Middle frontal gyrus (tissue), 1 donor: ENCODE results near the gene PTPRK.

Source experiments
- DNase-seq: peaks from one replicate; pipeline ENCODE4 v3.0.0-alpha.2; 2015; ENCODE audit warnings: low spot score; ENCODE audit errors: extremely low spot score

The PTPRK gene

DNA sequence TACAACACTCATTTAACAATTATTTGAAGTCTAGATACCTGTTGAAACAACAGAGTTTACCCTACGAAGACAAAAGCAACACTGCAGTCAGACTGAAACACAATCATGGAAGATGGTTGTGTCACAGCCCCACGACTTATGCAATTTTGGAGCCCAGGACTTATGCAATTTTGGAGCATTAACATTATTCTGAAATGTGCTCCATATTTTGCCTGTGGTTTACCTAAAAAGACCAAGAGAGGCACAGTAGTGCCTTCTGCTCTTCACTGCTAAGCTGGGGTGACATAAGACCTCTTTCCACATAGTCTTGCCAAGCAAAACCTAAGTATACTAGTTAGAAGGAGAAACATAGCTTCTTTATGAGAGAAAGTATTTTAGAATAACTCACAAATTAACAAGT, 216.5 kb downstream of the PTPRK start:
- DNase-seq, result no peak

DNA sequence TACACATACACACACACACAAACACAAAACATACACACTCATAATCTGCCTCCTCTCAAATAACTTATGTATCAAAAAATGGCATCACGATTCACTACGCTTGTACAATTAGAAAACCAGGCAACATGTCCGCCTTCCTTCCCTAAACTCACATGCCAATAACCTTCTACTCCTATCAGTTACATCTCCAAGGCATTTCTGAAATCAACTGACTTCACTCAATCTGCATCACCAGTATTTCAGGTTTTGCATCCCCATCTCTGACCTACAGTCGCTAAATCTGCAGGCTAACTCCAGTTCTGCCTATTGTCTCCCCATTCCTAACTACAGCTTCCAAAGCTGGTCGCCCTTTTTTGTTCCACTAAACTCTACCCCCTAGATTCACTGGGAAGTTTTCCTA, 217.5 kb downstream of the PTPRK start:
- DNase-seq, result no peak

DNA sequence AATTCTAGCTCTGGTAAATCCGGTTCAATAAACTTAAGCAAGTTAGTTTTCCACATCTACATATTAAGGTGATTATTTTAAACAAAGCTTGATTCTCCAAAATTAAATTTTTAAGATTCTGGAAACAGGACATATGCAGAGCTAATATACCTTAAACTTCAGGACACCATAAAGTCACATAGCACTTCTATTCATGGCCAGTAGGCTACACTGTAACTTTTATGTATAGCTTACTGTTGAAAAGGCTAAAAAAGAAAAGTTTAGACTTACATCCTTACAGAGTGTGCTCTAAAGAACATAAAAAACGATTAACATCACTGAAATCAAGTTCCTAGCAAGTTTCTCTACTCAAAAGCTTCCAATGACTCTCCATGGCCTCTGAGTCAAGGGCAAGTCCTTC, 224.7 kb downstream of the PTPRK start:
- DNase-seq, result no peak

DNA sequence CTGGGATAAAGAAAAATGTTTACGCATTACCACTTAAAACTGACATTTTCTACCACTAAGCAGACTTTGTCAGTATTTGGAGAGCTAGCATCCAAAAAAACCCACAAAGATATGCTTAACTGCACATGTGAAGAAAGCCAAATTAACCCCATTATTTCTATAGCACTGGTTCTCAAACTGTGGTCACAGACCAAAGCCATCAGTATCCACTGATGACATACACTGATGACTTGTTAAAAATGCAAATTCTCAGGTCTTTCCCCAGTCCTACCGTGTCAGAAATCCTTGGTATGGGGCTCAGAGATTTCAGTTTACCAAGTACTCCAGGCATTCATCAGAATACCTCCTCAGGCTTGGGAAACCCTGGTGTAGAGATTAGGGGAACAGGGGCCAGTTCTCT, 230.2 kb downstream of the PTPRK start:
- no peak for DNase-seq

DNA sequence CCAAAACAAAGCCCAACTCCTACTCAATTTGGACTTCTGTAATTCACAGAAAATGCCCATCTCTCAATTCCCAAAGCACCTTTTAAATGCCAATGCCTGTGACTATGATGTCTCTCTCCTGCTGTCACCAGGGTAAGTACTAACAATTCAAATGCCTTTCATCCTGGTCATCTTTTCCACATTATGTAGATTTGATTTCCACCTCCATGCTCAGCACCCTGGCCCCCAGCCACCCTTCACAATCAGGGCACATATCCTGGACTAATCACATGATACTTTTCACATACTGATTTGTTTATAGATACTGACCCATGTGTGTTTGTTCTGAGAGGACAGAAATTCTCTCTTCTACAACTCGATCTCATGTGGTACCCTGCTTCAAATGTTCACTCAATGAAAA, 236.3 kb downstream of the PTPRK start:
- DNase-seq, result no peak

DNA sequence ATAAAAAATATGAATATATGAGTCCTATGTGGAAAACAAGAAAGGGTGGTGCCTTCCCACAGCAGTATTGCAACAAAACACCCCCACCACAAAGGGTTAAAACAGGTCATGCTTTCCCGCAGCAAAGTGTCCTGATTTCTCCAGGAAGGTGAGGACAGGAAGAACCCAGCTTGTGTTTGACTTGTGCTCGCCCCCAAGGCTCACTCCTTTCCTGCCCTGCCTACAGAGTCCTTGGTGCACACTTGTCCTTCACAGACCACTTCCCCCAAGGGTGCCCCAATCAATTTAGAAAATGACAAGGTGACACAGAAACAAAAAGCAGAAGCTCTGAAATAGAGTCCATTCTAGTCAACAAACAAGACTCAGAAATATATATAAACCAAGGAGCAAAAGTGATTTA, 237.4 kb downstream of the PTPRK start:
- DNase-seq, result no peak

DNA sequence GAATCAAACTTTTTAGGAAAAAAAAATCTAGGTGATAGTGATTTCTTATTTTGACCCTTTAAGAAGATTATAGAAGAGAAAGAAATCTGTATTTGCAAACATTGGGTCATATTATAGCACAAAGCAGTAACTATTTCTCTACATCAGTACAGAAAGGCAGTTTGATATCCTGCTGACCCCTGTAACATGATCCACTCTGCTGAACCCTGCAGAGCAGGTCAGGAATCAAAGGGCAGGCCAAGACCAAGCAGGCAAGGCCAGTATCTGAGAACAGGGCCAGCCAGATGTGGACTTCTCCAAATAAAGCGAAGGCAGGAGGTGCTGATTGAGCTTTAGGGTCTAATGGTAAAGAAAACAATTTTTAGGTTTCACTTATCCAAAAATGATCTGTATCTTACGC, 239.4 kb downstream of the PTPRK start:
- no peak for DNase-seq

DNA sequence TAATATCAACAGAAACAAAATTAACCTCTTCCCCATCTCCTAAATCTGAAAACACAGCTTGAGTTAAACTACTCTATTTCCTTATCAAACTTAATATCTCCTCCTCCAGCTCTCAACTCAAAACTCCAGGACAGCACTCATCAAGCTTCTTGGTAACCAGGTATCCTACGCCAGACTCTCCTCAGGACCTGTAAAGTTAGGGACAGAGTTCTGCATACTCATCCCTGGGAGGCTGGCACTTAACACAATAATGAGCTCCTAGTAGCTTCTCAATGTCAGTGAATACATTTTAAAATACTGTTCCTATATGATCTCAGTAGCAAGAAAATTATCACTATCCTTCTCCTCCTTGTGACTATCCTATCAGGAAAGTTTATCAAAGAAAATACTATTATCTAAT, 240.3 kb downstream of the PTPRK start:
- no peak for DNase-seq

DNA sequence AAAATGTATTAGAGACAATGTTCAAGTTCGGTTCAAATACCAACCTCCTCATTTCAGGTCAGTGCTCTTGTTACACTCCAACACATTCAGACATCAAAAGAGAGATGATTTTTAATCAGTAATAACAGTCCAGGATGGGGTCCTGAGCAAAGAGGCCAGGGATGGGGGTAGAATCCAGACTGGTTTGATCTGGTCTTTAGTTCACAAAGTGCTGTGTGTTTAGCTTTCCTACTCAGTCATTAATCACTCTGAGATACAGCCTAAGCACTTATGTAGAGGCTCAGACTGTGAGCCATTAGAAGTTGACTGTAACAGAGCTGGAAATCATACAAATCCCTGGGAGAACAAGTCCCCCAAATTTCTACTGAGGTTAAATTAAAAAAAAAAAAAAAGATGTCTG, 241.6 kb downstream of the PTPRK start:
- DNase-seq, result no peak

DNA sequence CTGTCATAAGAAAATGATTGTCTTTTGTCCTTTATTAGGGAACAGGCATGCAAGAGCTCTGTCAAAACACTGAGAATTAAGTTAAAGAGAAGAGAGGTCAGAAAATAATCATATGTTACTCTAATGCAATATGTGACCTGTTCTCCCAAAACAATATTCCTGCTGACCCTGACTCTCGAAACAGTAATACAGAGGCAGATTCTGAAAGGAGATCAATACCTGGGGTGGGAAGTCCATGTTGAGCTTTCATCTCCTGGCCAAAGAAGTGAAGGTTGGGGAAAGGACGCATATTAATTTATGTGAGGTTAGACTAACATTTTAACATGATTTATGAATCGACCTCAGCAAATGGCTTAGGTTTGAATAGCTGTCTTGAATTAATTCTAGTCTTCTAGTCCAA, 243.0 kb downstream of the PTPRK start:
- no peak for DNase-seq

DNA sequence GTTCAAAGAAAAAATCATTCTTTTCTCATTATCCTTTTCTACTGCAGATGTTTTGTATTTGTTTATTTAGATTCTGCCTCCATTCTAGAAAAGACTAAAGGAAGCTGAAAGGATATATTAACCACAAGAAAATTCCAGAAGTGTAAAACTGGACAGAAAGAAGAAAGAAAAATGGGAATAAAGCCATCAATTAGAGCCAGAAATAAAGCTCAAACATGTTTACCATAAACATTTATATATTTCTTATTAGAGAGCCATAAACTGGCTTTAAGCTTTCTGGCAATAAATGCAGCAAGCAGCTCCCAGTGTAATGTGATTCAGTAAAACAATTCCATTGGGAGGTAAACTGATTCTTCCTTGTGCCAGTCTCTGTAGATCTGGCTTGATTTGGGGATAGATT, 244.1 kb downstream of the PTPRK start:
- DNase-seq, result no peak

DNA sequence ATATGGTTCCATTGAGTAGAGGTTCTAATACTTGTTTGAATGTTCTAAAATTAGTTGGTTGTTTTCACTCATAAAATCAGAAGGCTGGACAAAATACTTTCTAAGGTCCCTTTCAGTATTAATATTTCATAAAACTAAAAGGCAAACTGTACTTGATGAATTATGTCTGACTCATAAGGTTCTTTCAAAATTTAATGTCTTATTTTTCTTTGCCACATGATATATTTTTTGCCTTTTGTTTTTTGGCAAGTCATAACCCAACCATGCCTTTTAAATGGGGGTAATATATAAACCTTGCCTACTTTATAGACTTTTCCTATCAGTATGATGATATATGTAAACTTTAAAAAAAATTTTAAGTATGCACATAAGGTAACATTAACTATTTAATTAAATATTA, 244.7 kb downstream of the PTPRK start:
- no peak for DNase-seq

DNA sequence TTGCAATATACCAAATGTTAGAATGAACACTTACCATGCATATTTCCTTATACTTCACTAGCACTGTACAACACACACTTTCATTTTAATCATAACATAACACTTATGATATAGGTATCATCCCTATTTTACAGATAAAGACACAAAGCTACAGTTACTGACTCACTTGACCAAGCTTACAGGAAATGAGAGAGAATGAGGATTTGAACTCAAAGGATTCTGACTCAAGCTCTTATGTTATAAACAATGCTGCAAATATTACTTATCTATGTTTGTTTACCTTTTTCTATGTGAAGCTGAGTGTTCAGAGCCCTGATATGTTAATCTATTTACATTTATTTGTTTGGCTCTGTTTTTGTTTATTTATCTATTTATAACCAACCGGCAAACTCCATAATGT, 245.4 kb downstream of the PTPRK start:
- DNase-seq, result no peak

DNA sequence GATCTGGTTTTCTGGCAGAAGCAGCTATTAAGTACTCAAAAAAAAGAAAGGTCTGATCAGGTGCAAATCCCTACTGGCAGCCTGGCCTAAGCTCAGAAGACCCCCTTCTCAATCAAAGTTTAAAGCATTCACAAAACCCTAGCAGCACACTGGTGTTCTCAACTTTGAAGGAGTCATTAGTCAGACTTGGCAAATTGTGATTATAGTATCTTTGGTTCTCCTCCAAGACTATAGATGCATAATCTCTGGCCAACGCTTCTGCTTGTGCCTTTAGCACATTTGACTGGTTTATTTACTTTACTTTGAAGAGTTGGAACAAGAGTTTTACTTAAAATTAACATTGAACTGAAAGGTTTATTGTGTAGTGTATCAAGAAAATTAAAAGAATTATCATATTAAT, 248.9 kb downstream of the PTPRK start:
- no peak for DNase-seq

DNA sequence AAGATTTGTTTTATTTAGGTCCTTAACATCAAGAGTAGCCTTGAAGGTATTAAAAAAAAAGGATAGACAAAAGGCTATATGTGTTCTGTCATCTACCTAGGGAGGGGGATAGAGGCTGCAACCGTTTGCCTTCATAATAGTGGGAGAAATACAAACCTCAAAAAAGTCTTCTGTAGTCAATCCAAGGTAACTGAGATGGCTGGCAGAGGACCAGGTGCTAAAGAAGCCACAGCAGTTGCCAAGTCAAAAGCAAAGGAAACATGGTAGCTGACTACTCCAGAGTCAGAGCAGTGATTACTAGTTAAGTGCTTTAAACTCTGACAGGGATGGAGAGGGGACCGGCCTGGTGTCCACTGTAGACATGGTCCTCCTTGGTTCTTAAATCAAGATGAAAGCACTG, 249.4 kb downstream of the PTPRK start:
- no peak for DNase-seq

DNA sequence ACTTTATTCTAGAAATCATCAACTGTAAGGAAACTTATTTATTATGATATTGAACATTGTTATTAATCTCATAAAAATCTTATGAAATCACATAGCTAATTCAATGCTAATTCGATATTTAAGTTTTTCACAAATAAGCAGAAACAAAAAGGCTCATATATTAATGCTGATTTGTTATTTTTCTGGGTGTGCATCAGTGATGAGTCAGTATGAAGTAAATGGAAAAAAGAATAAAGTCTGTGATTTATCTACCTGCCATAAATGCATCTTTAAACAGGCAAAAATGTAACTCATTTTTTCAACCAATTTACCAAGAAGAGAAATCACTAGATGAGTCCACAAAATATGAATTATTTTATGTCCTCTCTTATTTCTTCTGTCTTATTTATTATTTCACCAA, 253.5 kb downstream of the PTPRK start:
- no peak for DNase-seq

DNA sequence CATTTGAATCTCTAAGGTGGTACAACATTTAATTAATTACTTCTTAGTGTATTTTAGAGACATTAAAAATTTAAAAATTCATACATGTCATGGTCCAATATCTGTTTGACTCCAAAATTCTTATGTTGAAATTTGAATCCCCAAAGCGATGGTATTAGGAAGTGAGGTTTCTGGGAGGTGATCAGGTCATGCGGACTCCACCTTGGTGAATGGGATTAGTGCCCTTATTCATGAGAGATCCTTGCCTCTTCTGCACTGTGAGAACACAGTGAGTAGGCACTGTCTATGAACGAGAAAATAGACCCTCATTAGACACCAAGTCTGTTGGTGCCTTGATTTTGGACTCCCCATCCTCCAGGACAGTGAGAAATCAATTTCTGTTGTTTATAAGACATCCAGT, 254.7 kb downstream of the PTPRK start:
- no peak for DNase-seq

DNA sequence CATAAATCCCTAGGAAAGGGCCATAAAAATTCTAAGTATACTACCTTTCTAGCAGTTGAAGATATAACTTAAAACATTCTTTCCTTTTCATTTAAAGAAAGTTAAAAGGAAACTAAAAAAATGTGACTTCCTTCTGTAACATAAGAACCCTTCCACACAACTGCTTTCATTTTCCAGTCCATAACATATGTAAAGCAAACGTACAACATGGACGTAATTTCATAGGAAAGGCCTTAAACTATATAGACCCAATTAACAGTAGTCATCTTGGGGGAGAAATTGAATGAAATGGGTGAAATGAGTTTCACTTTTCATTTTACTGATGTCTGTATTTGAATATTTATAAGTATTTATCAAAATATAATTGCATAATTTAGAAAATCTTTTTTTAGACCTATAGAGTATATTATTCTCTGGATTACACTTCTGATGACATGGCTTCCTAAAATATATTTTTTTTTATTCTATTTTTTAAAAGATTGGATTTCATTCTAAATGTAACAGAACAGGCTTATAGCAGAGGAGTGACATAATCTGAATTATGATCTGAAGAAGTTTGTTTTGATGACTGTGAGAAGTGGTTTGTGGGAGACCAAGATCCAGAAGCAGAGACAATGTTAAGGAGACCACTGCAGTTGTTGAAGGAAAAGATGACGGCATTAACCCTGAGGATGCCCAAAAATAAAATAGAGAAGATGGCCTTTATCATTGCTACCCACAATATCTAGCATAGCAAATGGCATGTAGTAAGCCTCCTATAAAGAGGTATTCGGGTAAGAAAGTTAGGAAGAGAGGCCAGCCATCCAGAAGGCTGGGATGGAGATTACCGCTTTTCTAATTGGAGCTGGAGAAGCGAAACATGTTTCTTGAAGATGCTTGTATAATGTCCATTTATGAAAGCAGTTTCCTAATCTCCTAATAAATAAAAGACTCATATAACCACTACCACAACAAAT, 260.4 kb downstream of the PTPRK start:
- no peak for DNase-seq

DNA sequence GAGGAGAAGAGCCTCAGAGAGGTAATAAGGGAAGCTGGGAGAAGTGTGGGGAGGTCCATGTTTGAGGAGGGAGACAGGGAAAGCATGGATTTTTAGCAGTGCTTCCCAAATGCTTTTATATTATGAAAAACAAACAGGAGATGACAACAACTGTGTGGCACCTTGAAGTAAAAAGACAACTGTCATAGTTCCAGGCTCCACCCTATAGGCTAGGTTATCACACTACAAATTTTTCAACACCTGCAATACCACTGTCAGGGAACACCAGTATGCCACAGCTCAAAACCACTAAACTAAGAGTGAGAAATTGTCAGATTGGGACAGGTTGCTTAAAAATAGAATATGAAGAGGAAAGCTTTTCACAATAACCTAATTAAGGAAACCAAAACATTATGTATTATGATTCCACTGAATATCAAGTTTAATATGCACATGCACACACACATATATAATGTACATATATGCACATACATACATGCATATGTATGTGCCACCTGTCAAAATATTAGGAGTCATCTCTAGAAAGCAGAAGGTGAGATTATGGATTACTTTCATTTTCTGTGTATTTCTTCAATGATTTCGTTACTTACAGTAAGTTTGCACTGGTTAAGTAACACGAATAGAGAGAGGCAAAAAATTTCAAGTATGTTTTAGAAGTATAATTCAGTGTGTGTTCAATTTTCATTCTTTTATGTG, 261.2 kb downstream of the PTPRK start:
- no peak for DNase-seq

DNA sequence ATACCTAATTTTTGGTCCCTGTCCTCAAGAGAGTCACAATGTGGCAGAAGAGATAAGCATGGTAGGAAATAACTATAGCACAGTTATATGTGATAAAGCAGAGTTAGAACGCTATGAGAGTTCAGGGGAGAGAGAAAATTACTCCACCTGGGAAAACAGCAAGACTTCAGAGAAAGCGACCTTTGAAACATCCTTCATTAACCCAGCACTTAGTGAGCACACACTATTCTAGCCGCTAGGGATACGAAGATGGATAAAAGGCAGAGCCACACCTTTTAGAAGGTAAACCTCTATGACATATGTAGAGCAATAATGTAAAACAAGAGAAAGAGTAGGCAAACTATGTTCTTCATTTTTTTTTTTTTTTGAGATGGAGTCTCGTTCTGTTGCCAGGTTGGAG, 264.3 kb downstream of the PTPRK start:
- no peak for DNase-seq

DNA sequence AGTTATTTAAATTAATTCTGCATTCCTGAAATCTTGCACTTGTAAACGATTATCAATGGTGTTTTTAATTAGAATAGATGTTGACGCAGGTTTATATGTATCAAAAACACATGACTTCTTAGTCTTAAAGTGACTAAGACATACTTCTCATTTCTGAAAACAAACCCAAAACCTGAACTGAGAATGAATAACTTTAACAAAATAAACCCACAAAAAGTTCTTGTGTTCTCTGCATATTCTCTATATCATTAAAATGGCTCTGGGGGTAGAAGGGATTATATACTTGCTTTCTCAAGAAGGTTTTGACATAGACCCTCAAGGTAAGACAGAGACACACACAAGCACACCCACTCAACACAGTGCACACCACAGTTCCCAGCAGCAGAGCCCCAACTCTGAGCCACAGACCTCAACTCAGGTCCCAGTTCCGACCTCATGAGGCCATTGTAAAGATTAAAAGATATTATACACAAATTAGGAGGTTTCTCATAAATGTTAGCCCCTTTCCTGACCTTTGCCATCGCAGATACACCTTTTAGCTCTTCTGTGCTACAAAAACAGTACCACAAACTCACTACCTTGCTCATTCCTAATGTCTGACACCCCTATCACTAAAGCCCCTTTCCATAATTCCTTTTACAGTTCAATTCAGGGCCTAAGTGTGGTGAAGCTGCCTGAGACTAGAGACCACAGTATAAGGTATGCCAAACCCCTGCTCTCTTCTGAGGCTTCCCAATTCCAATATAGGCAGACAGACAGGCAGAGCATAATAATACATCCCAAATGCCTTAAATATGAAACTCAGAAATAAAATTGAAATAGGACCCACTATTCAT, 267.8 kb downstream of the PTPRK start:
- DNase-seq, result no peak
